C4-2B (cell line): ENCODE measurements around the gene ASPDH.
A peak's percentile ranks its signal among the peaks of the same experiment; 100 is the strongest.

Experiments used
- H3K27ac ChIP-seq: fragments of 450-650 bp; 2 replicates; pipeline ENCODE4 v1.5.1; 2017
- CTCF ChIP-seq: fragments of 450-650 bp; conservative IDR thresholded peaks from 2 replicates; pipeline ENCODE4 v1.5.1; 2017; ENCODE audit warnings: mild to moderate bottlenecking
- ZFX ChIP-seq: fragments of 450-650 bp; IDR thresholded peaks from 2 replicates; pipeline ENCODE4 v1.6.1; 2017

ASPDH gene

GRCh38 chr19:50492303-50493052 is 21.2 kb downstream of the ASPDH start:
- no peak overlapping the region for H3K27ac ChIP-seq
- TF ChIP-seq CTCF (no peak), ZFX (no peak)

DNA sequence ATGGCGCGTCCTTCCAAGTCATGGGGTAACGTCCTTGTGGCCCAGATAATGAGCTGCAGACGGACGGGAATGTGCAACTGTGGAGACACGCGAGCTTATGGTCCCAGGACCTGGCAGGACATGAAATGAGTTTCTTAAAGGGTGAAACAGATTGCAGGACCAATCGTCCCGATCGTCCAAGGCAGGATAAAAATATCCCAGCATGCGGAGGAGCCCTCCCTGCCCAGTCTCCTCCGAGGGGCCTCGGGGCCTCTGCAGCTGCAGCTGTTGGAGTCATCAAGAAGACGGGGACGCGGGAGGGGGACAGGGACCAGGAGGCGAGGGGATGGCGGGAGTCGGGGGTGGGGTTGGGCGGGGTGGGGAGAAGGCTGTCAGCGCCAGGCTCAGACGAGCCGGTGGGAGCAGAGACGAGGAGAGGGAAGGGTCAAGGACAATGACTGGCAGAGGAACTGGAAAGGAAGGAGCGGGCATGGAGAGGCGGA is 22.7 kb downstream of the ASPDH start:
- TF ChIP-seq CTCF (no peak), ZFX (no peak)

DNA sequence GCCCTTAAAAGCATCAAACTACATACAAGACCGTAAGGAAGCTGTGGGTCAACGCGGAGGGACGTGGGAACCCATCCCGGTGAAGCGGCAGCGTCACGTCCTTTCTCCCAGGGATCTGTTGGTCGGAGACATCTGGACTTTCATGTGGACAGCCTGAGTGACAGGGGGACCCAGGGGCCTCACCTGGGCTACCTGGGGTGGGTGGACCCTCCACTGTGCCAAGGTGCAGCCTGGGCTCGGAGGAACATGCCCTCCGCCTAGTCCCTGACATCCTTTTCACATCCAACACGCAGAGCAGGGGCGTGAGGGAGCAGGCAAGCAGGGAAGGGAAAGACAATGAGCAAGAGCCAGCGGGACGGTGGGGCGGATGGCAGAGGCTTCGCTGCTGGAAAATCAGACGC is 23.3 kb downstream of the ASPDH start:
- H3K27ac ChIP-seq = no peak overlapping the region

More for the DNA sequence above, 22.7 kb downstream of the ASPDH start:
- H3K27ac ChIP-seq = no peak overlapping the region

DNA sequence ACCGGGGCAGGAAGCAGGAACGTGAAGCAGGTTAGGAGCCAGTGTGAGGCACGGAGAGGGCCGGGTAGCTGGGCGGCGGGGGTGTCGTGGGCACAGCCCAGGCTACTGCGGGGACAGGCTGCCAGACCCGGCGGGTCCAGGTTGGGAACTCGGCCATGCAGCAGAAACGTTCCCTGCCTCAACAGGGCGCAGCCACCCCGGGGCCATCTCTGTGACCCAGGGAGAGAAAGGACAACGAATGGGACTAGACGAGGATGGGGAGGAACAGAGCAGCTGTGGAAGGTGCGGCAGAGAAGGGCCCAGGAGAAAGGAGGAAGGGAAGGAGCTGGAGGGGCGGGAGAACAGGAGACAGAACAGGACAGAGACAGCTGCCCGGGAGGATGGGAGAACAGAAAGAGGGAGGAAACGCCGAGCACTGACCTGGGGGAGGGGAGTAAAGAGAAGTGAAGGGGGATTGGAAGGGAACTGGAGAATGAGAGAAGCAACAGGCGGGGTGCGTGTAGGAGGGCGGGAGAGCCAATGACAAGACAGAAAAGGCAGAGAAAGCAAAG is 24.2 kb downstream of the ASPDH start:
- no peak overlapping the region for H3K27ac ChIP-seq
- TF ChIP-seq ZFX = no peak
- no peak for TF ChIP-seq CTCF

More for the DNA sequence above, 23.3 kb downstream of the ASPDH start:
- TF ChIP-seq ZFX = no peak
- TF ChIP-seq CTCF = no peak

GRCh38 chr19:50488389-50489194 is 25.1 kb downstream of the ASPDH start:
- TF ChIP-seq CTCF (no peak), ZFX (no peak)
- no peak overlapping the region for H3K27ac ChIP-seq

DNA sequence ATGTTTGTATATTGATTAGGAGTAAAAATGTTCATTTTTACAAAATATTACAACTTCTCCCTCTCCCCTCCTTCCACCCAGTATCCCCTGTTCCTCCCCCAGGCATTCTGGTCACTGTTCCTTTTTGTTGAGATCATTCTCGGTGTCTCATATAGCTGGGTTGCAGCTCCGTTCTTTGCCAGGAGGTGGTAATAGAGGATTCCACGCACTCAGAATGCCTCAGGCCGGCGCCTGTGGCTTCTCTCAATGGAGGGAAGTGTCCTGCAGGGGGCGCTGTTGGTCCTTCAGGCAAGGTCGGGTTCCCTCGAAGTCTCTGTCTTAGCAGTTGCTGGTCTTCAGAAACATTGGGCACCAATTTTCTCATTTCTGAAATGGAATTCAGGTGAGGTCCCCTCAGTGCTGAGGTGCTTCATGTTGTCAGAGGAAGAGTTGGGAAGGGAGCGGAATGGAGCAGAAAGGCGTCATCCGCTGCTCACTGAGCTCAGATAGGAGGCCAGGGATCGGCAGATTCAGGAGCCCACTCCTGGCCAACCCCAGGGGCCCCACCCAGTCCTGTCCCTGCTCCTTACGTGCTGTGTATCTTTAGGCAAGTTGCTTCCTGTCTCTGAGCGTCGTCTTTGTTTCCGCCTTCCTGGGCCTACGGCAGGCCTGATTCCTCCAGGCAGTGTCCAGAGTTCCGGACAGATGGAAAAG is 26.7 kb downstream of the ASPDH start:
- no peak for TF ChIP-seq ZFX
- peak; percentile 76 for TF ChIP-seq CTCF
- H3K27ac ChIP-seq = no peak overlapping the region
